Neural progenitor cell (in vitro differentiated cells): ENCODE measurements around the gene PACRG. TPM values are rescaled to one million over a fixed set of nuclear protein-coding genes. Genes with fewer than 3 reads are reported as not detected.

Source experiments
- DNase-seq: peaks from one replicate; pipeline ENCODE4 v3.0.0-alpha.2; 2016; ENCODE audit warnings: low spot score
- H2AFZ ChIP-seq: fragments of 200-600 bp; sonication (generic); replicated peaks from 2 replicates; pipeline ENCODE4 v1.6.1; 2016; ENCODE audit warnings: antibody characterized with exemption
- H3F3A ChIP-seq: fragments of 200-600 bp; sonication (generic); 2 replicates; pipeline ENCODE4 v1.6.1; 2016; ENCODE audit warnings: antibody characterized with exemption, low read depth
- H3K27ac ChIP-seq: fragments of 200-600 bp; sonication (generic); 2 replicates; pipeline ENCODE4 v1.5.1; 2016; ENCODE audit warnings: mild to moderate bottlenecking
- H3K27me3 ChIP-seq: fragments of 200-600 bp; sonication (generic); 2 replicates; pipeline ENCODE4 v1.6.1; 2016; ENCODE audit warnings: mild to moderate bottlenecking, moderate library complexity
- H3K36me3 ChIP-seq: fragments of 200-600 bp; sonication (generic); 2 replicates; pipeline ENCODE4 v1.5.1; 2016
- H3K4me1 ChIP-seq: fragments of 200-600 bp; sonication (generic); 2 replicates; pipeline ENCODE4 v1.6.1; 2016; ENCODE audit warnings: mixed run types
- H3K4me2 ChIP-seq: fragments of 200-600 bp; sonication (generic); 2 replicates; pipeline ENCODE4 v1.6.1; 2016
- H3K4me3 ChIP-seq: fragments of 200-600 bp; sonication (generic); 2 replicates; pipeline ENCODE4 v1.5.1; 2016
- H3K79me2 ChIP-seq: fragments of 200-600 bp; sonication (generic); 2 replicates; pipeline ENCODE4 v1.6.1; 2016; ENCODE audit warnings: low read depth
- H3K9ac ChIP-seq: fragments of 200-600 bp; sonication (generic); 2 replicates; pipeline ENCODE4 v1.6.1; 2016
- H3K9me3 ChIP-seq: fragments of 200-600 bp; sonication (generic); 2 replicates; pipeline ENCODE4 v1.5.1; 2016; ENCODE audit warnings: low read depth
- H4K20me1 ChIP-seq: fragments of 200-600 bp; sonication (generic); 2 replicates; pipeline ENCODE4 v1.6.1; 2016; ENCODE audit warnings: low read depth
- H3K27ac Mint-ChIP-seq: 3 replicates; pipeline ENCODE4 v1.8.0; 2021; ENCODE audit warnings: mixed read lengths
- H3K27me3 Mint-ChIP-seq: 2 replicates; pipeline ENCODE4 v1.8.0; 2022; ENCODE audit warnings: low read depth, mild to moderate bottlenecking, inconsistent platforms, moderate library complexity, mixed read lengths; ENCODE audit not compliant: insufficient read depth
- H3K36me3 Mint-ChIP-seq: 3 replicates; pipeline ENCODE4 v1.8.0; 2021; ENCODE audit warnings: mixed read lengths
- H3K4me1 Mint-ChIP-seq: 3 replicates; pipeline ENCODE4 v1.8.0; 2021; ENCODE audit warnings: mixed read lengths
- H3K4me3 Mint-ChIP-seq: 3 replicates; pipeline ENCODE4 v1.8.0; 2021; ENCODE audit warnings: mild to moderate bottlenecking, moderate library complexity, mixed read lengths
- H3K9me3 Mint-ChIP-seq: 3 replicates; pipeline ENCODE4 v1.8.0; 2020; ENCODE audit warnings: mixed read lengths
- EZH2 ChIP-seq: fragments of 200-600 bp; sonication (generic); IDR thresholded peaks from 2 replicates; pipeline ENCODE4 v1.6.1; 2017; ENCODE audit warnings: antibody characterized with exemption, mild to moderate bottlenecking, moderate library complexity
- EZH2phosphoT487 ChIP-seq: fragments of 200-600 bp; sonication (generic); IDR thresholded peaks from 2 replicates; pipeline ENCODE4 v1.6.1; 2017; ENCODE audit warnings: antibody characterized with exemption
- total RNA-seq: library from RNA; depleted of rRNA; stranded (reverse); fragments of >200 nt; gene quantifications from 2 replicates; pipeline ENCODE4 v1.2.3, GENCODE V29; 2015; ENCODE audit warnings: low replicate concordance
- TF ChIP-seq, protein P1 (sequence below): fragments of 200-600 bp; sonication (generic); IDR thresholded peaks from 2 replicates; pipeline ENCODE4 v1.5.1; 2017; ENCODE audit warnings: antibody characterized with exemption, mild to moderate bottlenecking

PACRG gene
- total RNA-seq, 1 donor from 2014 or later: 0.30 TPM

DNA sequence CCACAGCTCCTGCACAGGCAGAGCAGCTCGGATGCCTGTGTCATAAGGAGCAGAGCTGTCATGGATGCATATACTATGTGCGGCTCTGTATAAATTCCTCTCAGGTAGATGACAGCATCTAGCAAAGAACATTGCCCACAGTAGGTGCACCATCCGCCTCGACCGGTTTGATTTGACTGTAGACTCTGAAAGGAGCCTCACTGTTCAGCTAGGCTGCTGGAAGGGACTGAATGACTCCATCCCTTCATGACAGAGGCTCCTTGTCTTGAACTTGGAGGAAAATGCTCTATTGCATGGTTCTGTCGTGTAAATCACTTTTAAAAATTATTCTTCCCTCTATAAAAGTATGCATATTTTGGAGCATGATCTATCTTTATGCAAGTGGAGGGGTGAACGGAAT lies 557.9 kb downstream of the PACRG start:
- TF ChIP-seq EZH2phosphoT487 (no peak), EZH2 (no peak)
- TF ChIP-seq, protein P1, sequence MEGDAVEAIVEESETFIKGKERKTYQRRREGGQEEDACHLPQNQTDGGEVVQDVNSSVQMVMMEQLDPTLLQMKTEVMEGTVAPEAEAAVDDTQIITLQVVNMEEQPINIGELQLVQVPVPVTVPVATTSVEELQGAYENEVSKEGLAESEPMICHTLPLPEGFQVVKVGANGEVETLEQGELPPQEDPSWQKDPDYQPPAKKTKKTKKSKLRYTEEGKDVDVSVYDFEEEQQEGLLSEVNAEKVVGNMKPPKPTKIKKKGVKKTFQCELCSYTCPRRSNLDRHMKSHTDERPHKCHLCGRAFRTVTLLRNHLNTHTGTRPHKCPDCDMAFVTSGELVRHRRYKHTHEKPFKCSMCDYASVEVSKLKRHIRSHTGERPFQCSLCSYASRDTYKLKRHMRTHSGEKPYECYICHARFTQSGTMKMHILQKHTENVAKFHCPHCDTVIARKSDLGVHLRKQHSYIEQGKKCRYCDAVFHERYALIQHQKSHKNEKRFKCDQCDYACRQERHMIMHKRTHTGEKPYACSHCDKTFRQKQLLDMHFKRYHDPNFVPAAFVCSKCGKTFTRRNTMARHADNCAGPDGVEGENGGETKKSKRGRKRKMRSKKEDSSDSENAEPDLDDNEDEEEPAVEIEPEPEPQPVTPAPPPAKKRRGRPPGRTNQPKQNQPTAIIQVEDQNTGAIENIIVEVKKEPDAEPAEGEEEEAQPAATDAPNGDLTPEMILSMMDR: no peak
- Histone ChIP-seq H3K9me3 (no peaks in the 10 kb centered on the region), H3K36me3 (no peaks in the 10 kb centered on the region), H3K27ac (no peak overlapping the region), H2AFZ (no peak overlapping the region), H3K27me3 (no peaks in the 10 kb centered on the region), H3K4me3 (no peak overlapping the region), H4K20me1 (no peaks in the 10 kb centered on the region), H3K9ac (no peak overlapping the region), H3K4me2 (no peak overlapping the region), H3K4me1 (no peaks in the 10 kb centered on the region), H3F3A (no peaks in the 10 kb centered on the region), H3K79me2 (no peaks in the 10 kb centered on the region)
- H3K4me1 Mint-ChIP-seq: peaks cover 5% of the 10 kb centered on the region
- H3K27ac Mint-ChIP-seq: peak overlapping the region; percentile 10
- H3K4me3 Mint-ChIP-seq: no peak overlapping the region
- no peak for DNase-seq
- peaks cover 2% of the 10 kb centered on the region for H3K27me3 Mint-ChIP-seq
- H3K9me3 Mint-ChIP-seq: no peaks in the 10 kb centered on the region
- H3K36me3 Mint-ChIP-seq: no peaks in the 10 kb centered on the region

DNA sequence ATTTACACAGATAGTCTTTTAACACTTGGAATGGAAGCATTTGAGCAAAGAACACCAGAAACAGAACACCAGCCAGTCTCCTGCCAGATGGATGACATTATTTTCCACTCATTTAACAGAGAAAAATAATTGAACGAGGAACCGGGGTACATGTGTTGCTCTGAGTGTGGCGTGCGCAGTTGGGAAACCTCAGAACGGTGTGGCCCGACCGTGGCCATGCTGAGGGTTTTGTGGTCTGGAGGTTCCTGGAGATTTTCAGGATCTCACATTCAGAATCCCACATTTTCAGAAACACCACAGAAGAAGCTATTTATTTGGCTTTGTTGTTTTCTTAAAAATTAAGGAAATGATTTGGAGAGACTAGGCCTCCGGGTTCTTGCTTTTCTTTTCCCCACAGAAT lies 559.9 kb downstream of the PACRG start:
- Histone ChIP-seq H3K4me1 (no peaks in the 10 kb centered on the region), H3K4me3 (no peak overlapping the region), H2AFZ (no peak overlapping the region), H3K27ac (no peak overlapping the region), H3K79me2 (no peaks in the 10 kb centered on the region), H4K20me1 (no peaks in the 10 kb centered on the region), H3K36me3 (no peaks in the 10 kb centered on the region), H3F3A (no peaks in the 10 kb centered on the region), H3K4me2 (no peak overlapping the region), H3K9ac (no peak overlapping the region), H3K27me3 (no peaks in the 10 kb centered on the region), H3K9me3 (no peaks in the 10 kb centered on the region)
- no peak overlapping the region for H3K27ac Mint-ChIP-seq
- TF ChIP-seq EZH2 (no peak), EZH2phosphoT487 (no peak)
- TF ChIP-seq, protein P1: no peak
- H3K36me3 Mint-ChIP-seq: no peaks in the 10 kb centered on the region
- DNase-seq: no peak
- H3K9me3 Mint-ChIP-seq: peaks cover 5% of the 10 kb centered on the region
- H3K4me3 Mint-ChIP-seq: no peak overlapping the region
- H3K27me3 Mint-ChIP-seq: peaks cover 2% of the 10 kb centered on the region
- H3K4me1 Mint-ChIP-seq: peaks cover 5% of the 10 kb centered on the region

DNA sequence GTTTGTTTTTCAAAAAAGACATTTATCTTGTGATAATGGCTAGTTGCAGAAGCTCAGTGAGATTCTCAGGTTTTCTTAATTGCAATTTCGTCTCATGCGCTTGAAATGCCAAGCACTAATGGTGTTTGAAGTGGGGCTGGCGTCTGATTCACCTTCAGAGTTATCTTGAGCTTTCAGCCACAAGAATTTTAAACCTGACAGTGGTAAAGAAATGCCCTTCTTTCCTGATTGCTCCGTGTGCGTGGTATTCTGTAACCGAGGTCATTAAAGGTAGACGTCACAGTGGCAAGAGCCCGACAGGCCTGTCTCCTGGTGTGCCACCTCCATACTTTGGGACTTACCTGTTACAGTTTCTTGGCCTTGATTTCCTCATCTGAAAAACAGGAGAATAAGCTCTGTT lies 560.3 kb downstream of the PACRG start:
- Histone ChIP-seq H3K4me1 (no peaks in the 10 kb centered on the region), H3K36me3 (no peaks in the 10 kb centered on the region), H2AFZ (no peak overlapping the region), H3K27me3 (no peaks in the 10 kb centered on the region), H3K4me3 (no peak overlapping the region), H3K27ac (no peak overlapping the region), H4K20me1 (no peaks in the 10 kb centered on the region), H3K9me3 (no peaks in the 10 kb centered on the region), H3F3A (no peaks in the 10 kb centered on the region), H3K4me2 (no peak overlapping the region), H3K79me2 (no peaks in the 10 kb centered on the region), H3K9ac (no peak overlapping the region)
- Mint-ChIP-seq H3K36me3 (no peaks in the 10 kb centered on the region), H3K9me3 (peaks cover 5% of the 10 kb centered on the region), H3K27ac (no peak overlapping the region), H3K4me1 (peaks cover 5% of the 10 kb centered on the region), H3K4me3 (no peak overlapping the region), H3K27me3 (peaks cover 2% of the 10 kb centered on the region)
- TF ChIP-seq EZH2phosphoT487 (no peak), EZH2 (no peak)
- TF ChIP-seq, protein P1: no peak
- no peak for DNase-seq
